ENCODE measurements around the gene MAST3.
A peak's percentile ranks its signal among the peaks of the same experiment; 100 is the strongest.

Gene MAST3

GRCh38 chr19:18097217-18097992 is at the start of gene MAST3:
MAST3 (plus strand) TSS chr19:18097778; CDS start chr19:18097793, 15 bp downstream.
- DNase-seq, result peak; percentile 84 to 92

GRCh38 chr19:18049385-18049784 is 48.2 kb upstream of the MAST3 start:
- DNase-seq, result peak; percentile 37 to 54

GRCh38 chr19:18051887-18052286 is 45.7 kb upstream of the MAST3 start:
- DNase-seq, result no peak

- no peak for DNase-seq
Observed at GRCh38 chr19:18053576-18054219, 43.9 kb upstream of the MAST3 start.

- no peak for DNase-seq
Observed at GRCh38 chr19:18055967-18056366, 41.6 kb upstream of the MAST3 start.

GRCh38 chr19:18057557-18057956 is 40.0 kb upstream of the MAST3 start:
- no peak for DNase-seq

GRCh38 chr19:18058208-18059009 is 39.2 kb upstream of the MAST3 start:
- peak; percentile 62 to 81 for DNase-seq

GRCh38 chr19:18059297-18059696 is 38.3 kb upstream of the MAST3 start:
- no peak for DNase-seq

DNA sequence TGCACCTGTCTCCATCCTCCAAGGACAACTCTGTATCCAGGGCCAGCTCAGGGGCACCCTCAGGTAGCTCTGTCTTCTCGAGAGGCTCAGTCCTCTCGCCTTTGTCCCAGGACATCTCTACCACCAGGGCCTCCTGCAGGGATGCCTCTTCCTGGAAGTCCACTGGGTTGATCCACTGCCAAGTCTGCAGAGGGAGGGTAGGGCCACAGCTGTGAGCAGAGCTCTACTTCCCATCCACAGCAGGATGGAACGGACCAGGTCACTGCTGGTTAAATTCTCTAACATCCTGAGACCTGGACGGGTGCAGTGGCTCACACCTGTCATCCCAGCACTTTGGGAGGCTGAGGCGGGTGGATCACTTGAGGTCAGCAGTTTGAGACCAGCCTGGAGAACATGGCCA is 37.7 kb upstream of the MAST3 start:
- no peak for DNase-seq

- DNase-seq, result no peak
Observed at GRCh38 chr19:18060472-18060871, 37.1 kb upstream of the MAST3 start.

DNA sequence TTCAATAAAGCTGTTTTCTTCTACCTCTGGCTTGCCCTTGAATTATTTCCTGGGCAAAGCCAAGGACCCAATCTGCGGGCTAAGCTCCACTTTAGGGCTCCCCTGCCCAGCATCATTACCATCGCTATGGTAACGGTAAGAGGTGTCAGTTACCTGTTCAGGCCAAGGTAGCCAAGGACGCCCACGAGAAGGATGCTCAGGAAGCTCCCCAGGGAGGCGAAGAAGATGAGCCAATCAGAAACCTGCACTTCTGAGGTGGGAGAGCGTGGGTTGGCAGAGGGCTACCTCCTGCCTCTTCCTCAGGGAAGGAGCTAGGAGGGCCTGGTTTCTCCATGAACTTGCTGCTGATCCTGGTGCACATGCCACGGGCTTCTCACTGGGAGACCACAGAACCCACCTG is 35.5 kb upstream of the MAST3 start:
- no peak for DNase-seq

- DNase-seq, result no peak
Observed at GRCh38 chr19:18063463-18063862, 34.1 kb upstream of the MAST3 start.

DNA sequence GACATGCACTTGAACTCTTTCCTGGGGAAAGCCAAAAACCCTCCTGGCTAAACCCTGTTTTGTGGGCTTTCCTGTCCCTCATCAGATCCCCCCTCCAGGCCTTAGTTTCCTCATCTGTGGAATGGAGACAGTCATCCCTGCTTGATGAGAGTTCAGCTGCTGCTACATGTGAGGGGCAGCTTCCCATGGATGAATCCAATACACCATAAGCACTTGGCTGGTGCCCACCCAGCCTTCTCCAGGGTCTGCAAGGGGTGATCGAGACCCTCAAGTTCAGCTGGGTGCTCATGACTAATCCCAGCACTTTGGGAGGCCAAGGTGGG is 32.4 kb upstream of the MAST3 start:
- DNase-seq, result no peak

DNA sequence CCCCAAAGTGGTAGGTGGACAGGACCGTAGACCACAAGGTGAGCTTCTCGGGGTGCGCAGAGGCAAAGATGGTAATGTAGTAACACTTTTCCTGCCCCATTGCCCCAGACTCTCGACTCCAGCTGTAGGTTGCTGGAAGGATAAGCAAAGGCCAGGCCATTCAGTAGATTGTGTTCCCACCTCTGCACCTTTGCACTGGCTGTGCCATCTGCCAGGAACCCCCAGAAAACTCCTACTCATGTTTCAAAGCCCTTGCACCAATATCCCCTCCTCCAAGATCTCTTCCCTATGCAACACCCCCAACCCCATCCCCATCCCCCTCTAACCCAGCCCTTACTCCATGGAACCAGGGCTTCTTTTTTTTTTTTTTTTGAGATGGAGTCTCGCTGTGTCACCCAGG is 29.2 kb upstream of the MAST3 start:
- DNase-seq, result no peak

DNA sequence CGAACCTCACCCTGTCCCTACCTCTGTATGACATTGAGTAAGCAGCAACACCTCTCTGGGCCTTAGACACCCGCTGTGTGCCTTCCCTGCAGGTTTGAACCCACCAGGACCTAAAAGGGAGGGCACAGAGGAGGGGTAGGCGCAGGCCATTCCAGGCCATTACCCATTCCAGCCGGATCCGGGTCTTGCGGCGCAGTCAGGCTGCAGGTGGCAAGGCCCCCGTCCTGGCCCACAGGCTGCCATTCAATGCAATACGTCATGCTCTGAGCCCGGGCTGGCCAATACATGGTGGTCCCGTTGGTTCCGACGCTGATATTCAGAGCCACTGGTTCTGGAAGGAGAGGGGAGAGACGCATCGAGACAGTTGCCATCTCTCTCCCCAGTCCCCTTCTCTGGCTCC is 28.2 kb upstream of the MAST3 start:
- no peak for DNase-seq

DNA sequence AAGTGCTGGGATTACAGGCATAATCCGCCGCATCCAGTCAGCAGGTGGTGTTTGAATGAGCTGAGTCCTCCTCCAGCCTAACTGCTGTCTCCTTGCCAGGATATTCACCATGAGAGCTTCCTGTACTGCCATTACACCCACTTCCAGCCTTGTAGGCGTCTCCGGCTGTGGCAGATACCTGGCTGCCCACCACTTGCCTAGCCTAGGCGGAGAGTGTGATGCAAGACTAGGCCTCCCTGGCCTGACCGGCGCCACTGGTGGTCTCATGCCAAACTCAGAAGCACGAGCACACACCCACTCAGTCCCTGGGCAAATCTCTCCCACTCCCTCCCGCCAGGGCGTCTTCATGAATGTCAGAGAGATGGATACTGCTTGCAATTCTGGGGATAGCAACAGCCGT is 27.4 kb upstream of the MAST3 start:
- DNase-seq, result no peak

- no peak for DNase-seq
Observed at GRCh38 chr19:18072335-18072734, 25.2 kb upstream of the MAST3 start.

GRCh38 chr19:18073197-18073596 is 24.4 kb upstream of the MAST3 start:
- DNase-seq, result no peak

GRCh38 chr19:18074192-18074591 is 23.4 kb upstream of the MAST3 start:
- DNase-seq, result no peak

- DNase-seq, result no peak
Observed at GRCh38 chr19:18083929-18084684, 13.5 kb upstream of the MAST3 start.

GRCh38 chr19:18085702-18086457 is 11.7 kb upstream of the MAST3 start:
- DNase-seq, result no peak

DNA sequence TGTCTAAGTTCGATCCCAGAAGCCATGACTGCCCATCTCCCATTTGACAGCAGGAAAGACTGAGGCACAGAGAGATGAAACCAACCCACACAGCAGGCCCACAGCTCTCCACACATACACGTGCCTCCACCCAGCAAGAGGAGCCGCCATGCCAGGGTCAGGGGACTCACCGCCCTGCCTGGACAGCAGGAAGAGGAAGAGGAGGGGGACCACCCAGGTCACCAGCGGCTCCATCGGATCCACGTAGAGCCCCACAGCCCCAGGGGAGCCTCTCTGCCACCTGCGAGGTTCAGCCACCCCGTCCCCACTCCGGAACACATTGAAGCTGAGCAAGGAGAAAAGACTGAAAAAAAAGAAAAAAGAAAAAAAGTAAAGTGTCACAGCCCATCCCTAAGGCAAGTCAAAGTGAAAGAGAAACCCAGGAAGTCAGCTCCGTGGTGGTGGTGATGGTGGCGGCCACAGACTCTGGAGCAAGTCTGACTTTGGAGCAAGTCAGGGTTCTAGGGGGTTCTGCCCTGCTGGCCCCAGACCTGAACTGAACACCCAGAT is 10.9 kb upstream of the MAST3 start, which contains the start of gene IL12RB1:
Gene IL12RB1 (minus strand): TSS at position 345 of the 549 bp plus-strand sequence. CDS start 111 bp downstream, at position 234.
- peak; percentile 38 to 52 for DNase-seq

Measured in inflammatory macrophage treated with lipopolysaccharide for 1 hour (primary cell).